HG02943 (cell line): Measurements from ENCODE around the gene SATL1.
"Not testable (repeated sequence)": the region's sequence is repeated elsewhere in the genome, so short reads cannot be mapped to it uniquely, and the experiment has no call there.

Experiments used
- ATAC-seq: cut with Tn5 transposase; IDR thresholded peaks from one replicate; pipeline ENCODE4 v1.9.1; 2021; ENCODE audit warnings: mild to moderate bottlenecking, low read depth, moderate library complexity; ENCODE audit not compliant: unreplicated experiment

SATL1 gene

DNA sequence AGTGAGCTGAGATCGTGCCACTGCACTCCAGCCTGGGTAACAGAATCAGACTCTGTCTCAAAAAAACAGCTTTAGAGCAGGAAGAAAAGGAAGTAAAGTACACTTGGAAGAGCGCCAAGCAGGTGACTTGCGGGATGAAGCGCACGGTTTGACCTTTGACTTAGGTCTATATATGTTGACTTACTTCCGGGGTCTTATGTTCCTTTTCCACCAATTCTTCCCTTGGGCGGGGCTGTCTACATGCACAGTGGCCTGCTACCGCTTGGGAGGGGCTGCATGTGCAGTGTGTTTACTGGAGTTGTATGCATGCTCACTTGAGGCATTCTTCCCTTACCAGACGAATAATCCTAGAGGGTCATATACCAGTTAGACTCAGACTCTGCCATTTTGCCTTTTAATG lies 131.3 kb downstream of the SATL1 start:
- ATAC-seq: no peak

DNA sequence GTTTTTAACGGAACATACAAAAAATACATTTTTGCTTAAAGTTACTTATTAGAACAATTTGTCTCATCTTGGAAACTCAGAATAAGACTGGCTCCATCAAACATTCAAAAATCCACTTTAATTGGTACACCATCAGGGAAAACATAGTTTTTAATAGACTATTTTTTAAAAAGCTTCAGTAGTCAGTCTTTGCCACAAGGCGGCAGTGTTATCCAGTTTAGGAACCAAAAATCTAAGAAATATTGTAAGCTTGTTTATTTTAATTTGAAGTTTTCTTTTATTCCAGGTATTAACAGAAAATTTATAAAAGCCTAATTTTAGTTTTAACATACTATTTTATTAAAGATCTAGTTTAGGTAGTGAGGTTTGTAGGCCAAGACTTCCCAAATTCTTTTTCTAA lies 132.2 kb downstream of the SATL1 start:
- ATAC-seq: no peak

DNA sequence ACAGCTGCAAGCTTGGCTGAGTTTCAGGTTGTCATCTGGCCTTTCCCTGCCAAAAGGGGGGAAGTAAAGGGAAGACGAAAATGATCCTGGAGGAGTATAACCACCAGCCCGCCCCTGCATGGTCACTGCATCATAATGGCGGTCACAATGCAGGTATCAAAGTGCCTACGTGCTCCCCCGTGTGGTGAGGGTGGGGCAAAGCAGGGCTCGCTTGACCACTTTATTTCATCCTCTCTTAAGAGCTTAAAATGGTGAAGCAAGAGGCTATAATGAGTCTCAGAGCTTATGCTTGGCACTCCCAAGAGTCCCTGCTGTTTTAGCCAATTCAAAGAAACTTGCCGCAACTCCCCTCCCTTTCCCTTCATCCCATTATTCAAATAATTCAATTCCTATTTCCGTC lies 134.3 kb downstream of the SATL1 start:
- ATAC-seq: no peak

DNA sequence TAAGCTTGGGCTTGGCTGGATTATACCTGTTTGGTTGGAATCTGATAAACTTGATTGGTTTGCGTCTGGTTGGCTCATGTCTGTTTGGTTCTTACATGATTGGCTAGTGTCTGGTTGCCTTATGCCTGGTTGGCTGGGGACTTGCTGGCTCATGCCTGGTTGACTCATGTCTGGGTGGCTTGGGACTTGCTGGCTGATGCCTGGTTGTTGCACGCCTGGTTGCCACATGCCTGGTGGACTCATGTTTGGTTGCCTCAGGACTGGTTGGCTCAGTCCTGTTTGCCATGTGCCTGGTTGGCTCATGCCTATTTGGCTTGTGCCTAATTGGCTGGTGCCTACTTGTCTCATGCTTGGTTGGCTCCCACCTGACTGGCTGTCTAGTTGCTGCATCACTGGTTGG lies 135.4 kb downstream of the SATL1 start:
- no peak for ATAC-seq

DNA sequence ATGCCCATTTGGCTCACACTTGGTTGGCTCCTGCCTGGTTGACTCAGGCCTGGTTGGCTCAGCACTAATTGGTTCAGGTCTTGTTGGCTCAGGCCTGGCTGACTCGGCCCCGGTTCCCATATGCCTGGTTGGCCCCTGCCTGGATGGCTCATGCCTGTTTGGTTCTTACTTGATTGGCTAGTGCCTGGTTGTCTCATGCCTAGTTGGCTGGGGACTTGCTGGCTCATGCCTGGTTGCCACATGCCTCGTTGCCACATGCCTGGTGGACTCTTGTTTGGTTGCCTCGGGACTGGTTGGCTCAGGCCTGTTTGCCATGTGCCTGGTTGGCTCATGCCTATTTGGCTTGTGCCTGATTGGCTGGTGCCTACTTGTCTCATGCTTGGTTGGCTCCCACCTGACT lies 136.2 kb downstream of the SATL1 start:
- no peak for ATAC-seq

DNA sequence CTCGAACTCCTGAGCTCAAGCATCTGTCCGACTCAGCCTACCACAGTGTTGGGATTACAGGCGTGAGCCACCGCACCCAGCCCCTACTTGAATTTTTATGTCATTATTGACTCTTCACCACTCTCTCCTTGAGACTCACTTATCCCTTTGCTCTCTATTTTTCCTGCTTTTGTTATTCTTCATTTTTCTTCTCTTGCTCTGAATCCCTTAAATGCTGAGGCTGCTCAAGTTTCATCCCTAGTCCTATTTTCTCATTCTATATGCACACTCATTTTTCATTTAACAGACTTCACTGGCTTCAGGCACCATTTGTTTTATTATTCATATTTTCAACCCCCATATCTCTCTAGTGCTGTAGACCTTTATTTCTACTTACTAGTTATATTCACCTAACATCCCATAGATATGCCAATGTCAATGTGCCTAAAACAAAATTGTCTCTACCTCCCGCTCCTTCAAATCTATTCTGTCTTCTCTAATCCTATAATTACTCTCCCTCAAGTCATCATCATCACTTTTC lies 154.2 kb downstream of the SATL1 start:
- ATAC-seq: no peak

DNA sequence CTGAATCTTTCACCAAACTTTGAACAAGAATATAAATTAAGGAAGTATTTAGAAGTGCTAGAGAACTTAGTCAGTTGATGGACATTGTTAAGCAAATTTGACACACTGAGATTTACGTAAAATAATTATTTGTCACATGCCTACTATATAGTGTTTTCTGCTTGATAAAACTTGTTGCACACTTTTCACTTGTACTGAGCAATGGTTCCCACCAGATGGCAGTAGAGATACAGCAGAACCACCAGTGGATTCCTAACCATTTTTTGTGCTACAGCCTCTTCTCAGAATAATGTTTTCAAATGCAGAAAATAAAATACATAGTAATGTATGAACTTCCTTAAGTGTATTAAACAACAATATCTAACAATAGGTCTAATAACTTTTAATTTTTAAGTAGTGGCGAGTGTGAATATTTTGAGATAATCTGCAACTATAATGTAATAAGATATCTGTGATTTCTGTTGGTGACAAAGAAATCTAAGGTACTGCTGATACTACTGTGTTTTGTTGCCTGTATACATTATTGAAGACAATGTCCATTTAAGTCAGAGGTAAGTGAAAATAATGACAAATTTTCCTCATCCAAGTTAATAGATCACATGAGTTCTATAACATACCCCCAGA lies 158.7 kb downstream of the SATL1 start:
- ATAC-seq: peak; percentile 76

DNA sequence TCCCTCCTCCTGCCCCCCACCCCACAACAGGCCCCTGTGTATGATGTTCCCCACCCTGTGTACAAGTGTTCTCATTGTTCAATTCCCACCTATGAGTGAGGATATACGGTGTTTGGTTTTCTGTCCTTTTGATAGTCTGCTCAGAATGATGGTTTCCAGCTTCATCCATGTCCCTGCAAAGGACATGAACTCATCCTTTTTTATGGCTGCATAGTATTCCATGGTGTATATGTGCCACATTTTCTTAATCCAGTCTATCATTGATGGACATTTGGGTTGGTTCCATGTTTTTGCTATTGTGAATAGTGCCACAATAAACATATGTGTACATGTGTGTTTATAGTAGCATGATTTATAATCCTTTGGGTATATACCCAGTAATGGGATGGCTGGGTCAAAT lies 166.3 kb downstream of the SATL1 start:
- not testable (repeated sequence) for ATAC-seq

DNA sequence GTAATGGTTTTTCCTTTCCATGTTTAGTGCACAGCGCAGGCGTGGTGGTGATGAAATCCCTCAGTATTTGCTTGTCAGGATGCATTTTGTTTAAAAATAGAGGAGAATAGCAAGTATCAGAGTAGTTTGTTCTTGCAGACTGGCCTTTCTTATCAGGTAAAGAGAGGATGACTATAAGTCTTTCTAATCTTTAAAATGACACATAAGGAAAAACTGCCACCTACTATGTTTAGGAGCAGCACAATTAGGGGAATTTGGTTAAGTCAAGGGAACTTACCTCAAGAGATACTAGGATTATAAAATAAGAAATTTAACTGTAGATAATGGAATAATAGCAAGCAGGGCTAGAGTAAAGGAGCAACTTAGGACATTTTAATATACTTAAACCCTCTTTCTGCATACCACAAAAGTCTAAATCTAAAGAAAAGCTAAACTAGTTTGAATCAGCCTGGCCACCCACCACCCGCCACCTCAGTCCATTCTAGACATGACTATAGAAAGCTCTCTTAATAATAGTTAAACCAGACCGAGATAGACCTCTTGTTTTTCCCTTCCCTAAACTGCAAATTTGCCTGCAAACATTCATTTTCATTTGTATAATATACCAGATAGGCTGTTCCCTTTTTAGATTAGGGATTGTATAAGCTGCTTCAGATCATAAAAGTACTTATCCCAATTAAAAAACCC lies 177.9 kb downstream of the SATL1 start:
- ATAC-seq: peak; percentile 65

DNA sequence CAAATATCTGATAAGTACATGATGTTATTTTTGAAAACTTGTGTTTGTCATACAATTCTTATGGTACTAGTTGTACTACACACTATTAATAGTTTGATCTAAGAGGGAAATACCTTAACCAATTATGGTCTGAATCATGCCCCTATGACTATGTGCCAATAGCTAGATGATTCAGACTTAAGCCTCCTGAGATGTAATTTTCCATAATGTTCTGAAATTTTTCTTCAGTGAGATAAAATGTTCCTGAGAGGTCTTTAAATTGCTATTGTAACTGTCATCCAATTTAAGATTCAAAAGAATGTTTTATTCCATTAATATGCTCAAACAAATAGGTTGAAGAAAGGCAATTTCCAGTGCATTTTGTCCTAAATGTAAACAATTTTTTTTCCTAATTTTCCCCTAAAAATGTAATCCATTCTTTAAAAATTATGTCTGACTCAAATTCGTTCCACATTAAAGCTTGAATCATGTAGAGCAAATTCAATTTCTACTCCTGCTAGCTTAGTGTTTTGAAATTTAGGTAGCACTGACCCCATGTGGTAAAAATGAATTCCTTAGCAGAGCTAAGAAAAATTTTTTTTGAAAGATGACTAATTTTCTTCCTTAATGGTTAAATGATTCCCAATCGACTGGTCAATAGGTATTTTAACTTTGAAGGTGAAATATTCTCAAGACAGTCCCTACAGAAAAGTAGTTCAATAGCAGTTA lies 190.8 kb downstream of the SATL1 start:
- no peak for ATAC-seq

DNA sequence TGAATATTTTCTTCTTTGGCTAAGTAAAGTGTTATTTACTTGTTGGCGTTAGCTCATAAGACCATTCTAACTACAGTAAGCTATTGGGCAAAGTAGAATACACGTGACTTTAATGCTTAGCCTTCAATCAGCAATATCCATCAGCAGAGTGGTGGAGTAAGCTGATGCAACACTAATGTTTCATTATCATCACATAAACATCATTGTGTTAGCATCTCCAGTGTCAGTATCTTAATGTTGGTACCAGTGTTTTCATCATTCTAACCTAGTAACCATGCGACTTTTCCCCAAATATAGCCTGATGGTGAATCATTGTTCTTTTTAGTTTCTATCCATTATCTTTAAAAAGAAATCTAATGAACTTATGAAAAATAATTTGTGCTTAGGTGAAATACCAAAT lies 191.4 kb downstream of the SATL1 start:
- no peak for ATAC-seq

DNA sequence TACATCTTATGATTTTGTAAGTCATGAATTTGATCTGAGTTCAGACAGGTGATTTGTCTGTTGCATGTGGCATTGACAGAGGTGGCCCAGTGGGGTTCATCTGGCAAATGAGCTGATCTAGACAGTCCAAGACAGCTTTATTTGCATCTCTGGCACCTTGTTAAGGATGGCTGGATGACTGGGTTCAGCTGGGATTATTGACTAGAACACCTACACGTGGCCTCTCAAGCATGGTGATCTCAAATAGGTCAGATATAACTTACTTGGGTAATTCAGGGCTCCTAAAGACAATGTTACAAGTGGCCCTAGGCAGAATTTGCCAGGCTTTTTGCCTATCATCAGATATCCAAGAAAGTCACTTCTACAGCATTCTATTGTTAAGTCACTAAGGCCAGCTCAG lies 192.0 kb downstream of the SATL1 start:
- no peak for ATAC-seq
